ENCODE data around the gene FCHSD1. TPM values are rescaled to one million over a fixed set of nuclear protein-coding genes. Genes with fewer than 3 reads are reported as not detected.
A peak's percentile ranks its signal among the peaks of the same experiment; 100 is the strongest.

The FCHSD1 gene
- total RNA-seq, 1 experiment from 2014 or later: 17.3 TPM

DNA sequence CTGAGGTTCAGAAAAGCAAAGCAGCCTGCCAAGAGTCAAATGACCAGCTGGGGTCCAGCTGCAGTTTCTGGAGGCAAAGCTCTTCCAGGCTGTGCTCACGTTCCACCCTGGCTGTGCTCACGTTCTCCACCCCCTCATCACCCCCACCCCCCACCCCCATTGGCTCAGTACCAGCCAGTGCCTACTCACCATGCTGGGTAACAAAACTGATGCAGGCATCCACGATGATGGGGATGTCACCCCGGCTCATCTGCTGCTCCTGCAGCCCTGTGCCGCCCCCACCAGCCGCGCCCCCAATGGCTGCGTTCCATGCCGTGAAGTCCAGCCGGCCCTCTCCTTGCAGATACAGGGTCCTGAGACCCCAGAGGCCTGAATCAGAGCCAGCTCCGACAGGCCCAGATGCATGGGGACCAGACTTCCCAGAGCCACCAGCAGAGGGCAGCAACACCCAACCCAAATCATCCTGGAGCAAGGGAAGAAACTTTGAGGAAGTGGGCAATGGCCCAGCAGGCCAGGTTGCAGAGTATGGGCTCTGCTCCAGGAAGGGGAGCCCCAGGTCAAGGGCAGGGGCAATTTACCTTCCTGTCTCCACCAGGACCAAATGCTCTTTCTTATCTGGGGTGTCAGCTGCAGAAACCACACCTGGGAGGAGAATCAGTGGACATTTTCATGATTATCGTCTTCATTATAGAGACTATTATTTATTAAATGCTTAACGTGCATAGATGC is 13.7 kb upstream of the FCHSD1 start:
- Histone ChIP-seq H3K4me3 (ENCODE audit: insufficient read depth, low read depth, low read length) (no peak overlapping the region), H3K36me3 (replicated peaks; ENCODE audit: control insufficient read depth, insufficient read depth, low read length) (peaks cover 25% of the 10 kb centered on the region), H3K27me3 (ENCODE audit: control insufficient read depth, insufficient read depth, low read length) (no peaks in the 10 kb centered on the region)
- DNase-seq: peak; percentile 95

DNA sequence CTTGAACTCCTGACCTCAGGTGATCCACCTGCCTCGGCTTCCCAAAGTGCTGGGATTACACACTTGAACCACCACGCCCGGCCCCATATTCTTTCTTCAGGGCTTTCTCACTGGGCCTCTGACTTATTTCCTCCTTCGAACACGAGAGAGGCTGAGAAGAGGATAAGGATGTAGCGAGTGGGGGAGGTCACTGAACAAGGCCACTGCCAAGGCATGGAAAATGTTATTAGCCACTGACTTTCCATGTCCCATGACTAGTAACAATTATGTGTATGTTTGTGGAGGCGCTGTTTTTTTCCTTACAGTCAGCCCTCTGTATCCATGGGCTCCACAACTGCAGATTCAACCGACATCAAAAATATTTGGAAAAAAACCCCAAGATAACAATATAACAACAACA is 12.3 kb upstream of the FCHSD1 start:
- H3K27me3 ChIP-seq (ENCODE audit: control insufficient read depth, insufficient read depth, low read length): no peaks in the 10 kb centered on the region
- no peak for DNase-seq
- H3K4me3 ChIP-seq (ENCODE audit: insufficient read depth, low read depth, low read length): no peak overlapping the region
- H3K36me3 ChIP-seq (replicated peaks; ENCODE audit: control insufficient read depth, insufficient read depth, low read length): peaks cover 16% of the 10 kb centered on the region

GRCh38 chr5:141662028-141662427 is 10.8 kb upstream of the FCHSD1 start:
- Histone ChIP-seq H3K4me3 (ENCODE audit: insufficient read depth, low read depth, low read length) (no peak overlapping the region), H3K36me3 (replicated peaks; ENCODE audit: control insufficient read depth, insufficient read depth, low read length) (peaks cover 21% of the 10 kb centered on the region), H3K27me3 (ENCODE audit: control insufficient read depth, insufficient read depth, low read length) (no peaks in the 10 kb centered on the region)
- no peak for DNase-seq

GRCh38 chr5:141657937-141658545 is 6.8 kb upstream of the FCHSD1 start:
- H3K36me3 ChIP-seq (replicated peaks; ENCODE audit: control insufficient read depth, insufficient read depth, low read length): peaks cover 27% of the 10 kb centered on the region
- DNase-seq: no peak
- no peak overlapping the region for H3K4me3 ChIP-seq (ENCODE audit: insufficient read depth, low read depth, low read length)
- no peaks in the 10 kb centered on the region for H3K27me3 ChIP-seq (ENCODE audit: control insufficient read depth, insufficient read depth, low read length)

DNA sequence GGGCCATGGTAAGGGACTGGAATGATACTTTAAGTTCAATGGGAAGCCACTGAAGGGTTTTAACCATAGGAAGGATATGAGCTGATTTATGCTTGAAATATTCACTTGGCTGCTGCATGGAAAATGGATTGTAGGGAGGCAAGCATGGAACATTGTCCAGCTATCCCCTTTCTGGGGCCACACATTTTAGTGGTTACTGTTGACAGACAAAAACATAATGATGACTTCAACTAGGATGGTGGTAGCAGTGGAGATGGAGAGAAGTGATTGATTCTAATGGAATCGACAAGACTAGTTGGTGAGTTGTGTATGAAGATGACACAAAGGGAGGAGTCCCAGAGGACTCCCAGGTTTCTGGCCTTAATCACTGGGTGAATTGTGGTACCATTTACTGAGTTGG is 6.2 kb upstream of the FCHSD1 start:
- peaks cover 27% of the 10 kb centered on the region for H3K36me3 ChIP-seq (replicated peaks; ENCODE audit: control insufficient read depth, insufficient read depth, low read length)
- H3K27me3 ChIP-seq (ENCODE audit: control insufficient read depth, insufficient read depth, low read length): no peaks in the 10 kb centered on the region
- no peak overlapping the region for H3K4me3 ChIP-seq (ENCODE audit: insufficient read depth, low read depth, low read length)
- DNase-seq: no peak

DNA sequence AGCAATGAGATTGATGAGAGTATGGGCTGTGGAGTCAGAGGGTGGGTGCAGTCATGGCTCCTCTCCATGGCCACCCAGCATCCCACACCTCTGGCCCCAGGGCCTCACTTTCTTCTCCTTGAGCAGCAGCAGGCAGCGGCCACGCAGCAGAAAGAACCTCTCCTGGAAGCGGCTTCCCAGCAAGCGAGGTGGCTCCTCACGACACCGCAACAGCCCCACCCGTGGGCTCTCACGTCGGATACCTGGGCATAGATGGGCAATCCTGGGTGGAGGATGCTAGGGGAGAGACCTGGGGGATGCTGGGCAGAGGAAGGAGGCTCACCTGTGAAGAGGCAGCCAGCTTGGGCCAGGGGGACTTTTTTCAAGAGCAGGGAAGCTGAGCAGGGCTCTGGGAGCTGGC is 5.2 kb upstream of the FCHSD1 start:
- Histone ChIP-seq H3K36me3 (replicated peaks; ENCODE audit: control insufficient read depth, insufficient read depth, low read length) (peaks cover 24% of the 10 kb centered on the region), H3K27me3 (ENCODE audit: control insufficient read depth, insufficient read depth, low read length) (no peaks in the 10 kb centered on the region)

GRCh38 chr5:141655020-141655419 is 3.8 kb upstream of the FCHSD1 start:
- Histone ChIP-seq H3K27me3 (ENCODE audit: control insufficient read depth, insufficient read depth, low read length) (no peaks in the 10 kb centered on the region; the same call in 1 of the 2 replicates), H3K4me3 (ENCODE audit: insufficient read depth, low read depth, low read length) (no peak overlapping the region), H3K36me3 (replicated peaks; ENCODE audit: control insufficient read depth, insufficient read depth, low read length) (peaks cover 22% of the 10 kb centered on the region)
- DNase-seq: no peak

More for the DNA sequence above, 5.2 kb upstream of the FCHSD1 start:
- no peak overlapping the region for H3K4me3 ChIP-seq (ENCODE audit: insufficient read depth, low read depth, low read length)
- no peak for DNase-seq

- Histone ChIP-seq H3K36me3 (replicated peaks; ENCODE audit: control insufficient read depth, insufficient read depth, low read length) (peaks cover 22% of the 10 kb centered on the region), H3K27me3 (ENCODE audit: control insufficient read depth, insufficient read depth, low read length) (no peaks in the 10 kb centered on the region; the same call in 1 of the 2 replicates), H3K4me3 (ENCODE audit: insufficient read depth, low read depth, low read length) (no peak overlapping the region)
- DNase-seq: no peak
These were observed 3.1 kb upstream of the FCHSD1 start for GRCh38 chr5:141654298-141654697.

GRCh38 chr5:141651728-141652105 is 499 bp upstream of the FCHSD1 start:
- H3K27me3 ChIP-seq (ENCODE audit: control insufficient read depth, insufficient read depth, low read length): no peaks in the 10 kb centered on the region; the same call in 1 of the 2 replicates
- DNase-seq: peak; percentile 78
- H3K36me3 ChIP-seq (replicated peaks; ENCODE audit: control insufficient read depth, insufficient read depth, low read length): peaks cover 17% of the 10 kb centered on the region
- H3K4me3 ChIP-seq (ENCODE audit: insufficient read depth, low read depth, low read length): peak overlapping the region; percentile 29

GRCh38 chr5:141649972-141650371 is 1.2 kb downstream of the FCHSD1 start:
- Histone ChIP-seq H3K4me3 (ENCODE audit: insufficient read depth, low read depth, low read length) (no peak overlapping the region), H3K36me3 (replicated peaks; ENCODE audit: control insufficient read depth, insufficient read depth, low read length) (peaks cover 11% of the 10 kb centered on the region), H3K27me3 (ENCODE audit: control insufficient read depth, insufficient read depth, low read length) (no peaks in the 10 kb centered on the region; the same call in 1 of the 2 replicates)
- no peak for DNase-seq

GRCh38 chr5:141649056-141649688 is 2.0 kb downstream of the FCHSD1 start:
- peak; percentile 53 for DNase-seq
- H3K36me3 ChIP-seq (replicated peaks; ENCODE audit: control insufficient read depth, insufficient read depth, low read length): peaks cover 8% of the 10 kb centered on the region
- no peak overlapping the region for H3K4me3 ChIP-seq (ENCODE audit: insufficient read depth, low read depth, low read length)
- no peaks in the 10 kb centered on the region; the same call in 1 of the 2 replicates for H3K27me3 ChIP-seq (ENCODE audit: control insufficient read depth, insufficient read depth, low read length)

DNA sequence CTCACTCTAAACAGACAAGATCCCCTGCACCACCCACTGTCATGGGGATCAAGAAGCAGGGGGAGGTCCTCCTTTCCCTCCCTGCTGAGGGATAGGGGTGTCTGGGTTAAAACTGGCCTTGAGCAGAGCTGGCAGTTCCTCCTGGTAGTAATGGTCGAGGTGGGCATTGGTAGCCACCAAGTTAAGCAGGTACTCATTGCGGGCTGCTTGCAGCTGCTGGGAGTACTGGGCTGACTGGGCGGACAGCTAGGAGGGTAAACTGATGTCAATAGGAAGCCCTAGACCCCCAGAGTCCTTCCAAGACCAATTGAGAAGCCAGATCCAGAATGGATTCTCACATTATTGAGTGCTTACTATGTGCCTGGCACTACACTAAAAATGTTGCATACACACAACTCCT is 3.4 kb downstream of the FCHSD1 start:
- DNase-seq: no peak
- Histone ChIP-seq H3K27me3 (ENCODE audit: control insufficient read depth, insufficient read depth, low read length) (no peaks in the 10 kb centered on the region; the same call in 1 of the 2 replicates), H3K36me3 (replicated peaks; ENCODE audit: control insufficient read depth, insufficient read depth, low read length) (peaks cover 8% of the 10 kb centered on the region), H3K4me3 (ENCODE audit: insufficient read depth, low read depth, low read length) (no peak overlapping the region)

GRCh38 chr5:141647242-141647641 is 4.0 kb downstream of the FCHSD1 start:
- no peaks in the 10 kb centered on the region; the same call in 1 of the 2 replicates for H3K27me3 ChIP-seq (ENCODE audit: control insufficient read depth, insufficient read depth, low read length)
- H3K36me3 ChIP-seq (replicated peaks; ENCODE audit: control insufficient read depth, insufficient read depth, low read length): peaks cover 8% of the 10 kb centered on the region
- no peak overlapping the region for H3K4me3 ChIP-seq (ENCODE audit: insufficient read depth, low read depth, low read length)
- DNase-seq: peak; percentile 20

GRCh38 chr5:141646026-141646425 is 5.2 kb downstream of the FCHSD1 start:
- DNase-seq: no peak
- H3K4me3 ChIP-seq (ENCODE audit: insufficient read depth, low read depth, low read length): no peak overlapping the region
- no peaks in the 10 kb centered on the region; the same call in 1 of the 2 replicates for H3K27me3 ChIP-seq (ENCODE audit: control insufficient read depth, insufficient read depth, low read length)
- H3K36me3 ChIP-seq (replicated peaks; ENCODE audit: control insufficient read depth, insufficient read depth, low read length): peaks cover 10% of the 10 kb centered on the region

Data from H7 (cell line).